H9 (cell line): ENCODE results near the gene TMEM54. TPM values are rescaled to one million over a fixed set of nuclear protein-coding genes. Genes with fewer than 3 reads are reported as not detected.

ENCODE experiments used
- DNase-seq: peaks from one replicate; pipeline ENCODE4 v3.0.0-alpha.2; 2017
- H2AFZ ChIP-seq: one replicate; pipeline ENCODE4 v1.6.1; 2013; ENCODE audit warnings: mild to moderate bottlenecking, low read length, control low read depth, moderate library complexity
- H2AK5ac ChIP-seq: 2 replicates; pipeline ENCODE4 v1.6.1; 2013; ENCODE audit warnings: low read length, control low read depth, mixed read lengths; ENCODE audit not compliant: insufficient read length
- H2BK120ac ChIP-seq: one replicate; pipeline ENCODE4 v1.6.1; 2013; ENCODE audit warnings: low read depth, mild to moderate bottlenecking, low read length, control low read depth, inconsistent platforms; ENCODE audit not compliant: poor library complexity, severe bottlenecking
- H2BK12ac ChIP-seq: 2 replicates; pipeline ENCODE4 v1.6.1; 2013; ENCODE audit warnings: low read length, control low read depth, mixed read lengths, low read depth; ENCODE audit not compliant: insufficient read length
- H2BK15ac ChIP-seq: 2 replicates; pipeline ENCODE4 v1.6.1; 2013; ENCODE audit warnings: low read depth, low read length, control low read depth
- H2BK20ac ChIP-seq: one replicate; pipeline ENCODE4 v1.6.1; 2013; ENCODE audit warnings: low read depth, mild to moderate bottlenecking, low read length, control low read depth, inconsistent platforms; ENCODE audit not compliant: poor library complexity, severe bottlenecking
- H2BK5ac ChIP-seq: 2 replicates; pipeline ENCODE4 v1.6.1; 2013; ENCODE audit warnings: low read length, control low read depth, mixed read lengths; ENCODE audit not compliant: insufficient read length
- H3K14ac ChIP-seq: 2 replicates; pipeline ENCODE4 v1.6.1; 2013; ENCODE audit warnings: low read length, control low read depth; ENCODE audit not compliant: insufficient read depth
- H3K18ac ChIP-seq: 2 replicates; pipeline ENCODE4 v1.6.1; 2013; ENCODE audit warnings: low read depth, mild to moderate bottlenecking, mixed read lengths, low read length, control low read depth; ENCODE audit not compliant: insufficient read length
- H3K23ac ChIP-seq: 2 replicates; pipeline ENCODE4 v1.6.1; 2013; ENCODE audit warnings: low read length, control low read depth, mixed read lengths, low read depth; ENCODE audit not compliant: insufficient read length
- H3K23me2 ChIP-seq: 2 replicates; pipeline ENCODE4 v1.6.1; 2013; ENCODE audit warnings: low read depth, mild to moderate bottlenecking, mixed read lengths, low read length, control low read depth; ENCODE audit not compliant: insufficient read length, poor library complexity, severe bottlenecking
- H3K27ac ChIP-seq: 2 replicates; pipeline ENCODE4 v1.5.1; 2013; ENCODE audit warnings: low read length, control low read depth, mixed read lengths, low read depth; ENCODE audit not compliant: insufficient read length
- H3K27me3 ChIP-seq: 2 replicates; pipeline ENCODE4 v1.6.1; 2013; ENCODE audit warnings: low read length, control low read depth, inconsistent platforms; ENCODE audit not compliant: insufficient read depth
- H3K4ac ChIP-seq: 2 replicates; pipeline ENCODE4 v1.6.1; 2013; ENCODE audit warnings: low read depth, mild to moderate bottlenecking, control low read depth, inconsistent platforms, low read length, moderate library complexity
- H3K4me1 ChIP-seq: 2 replicates; pipeline ENCODE4 v1.6.1; 2013; ENCODE audit warnings: low read length, control low read depth, inconsistent platforms; ENCODE audit not compliant: insufficient read depth
- H3K4me2 ChIP-seq: 2 replicates; pipeline ENCODE4 v1.6.1; 2013; ENCODE audit warnings: low read length, control low read depth, mixed read lengths; ENCODE audit not compliant: insufficient read length, insufficient read depth
- H3K56ac ChIP-seq: 2 replicates; pipeline ENCODE4 v1.6.1; 2013; ENCODE audit warnings: low read depth, mild to moderate bottlenecking, mixed read lengths, low read length, control low read depth; ENCODE audit not compliant: insufficient read length
- H3K79me1 ChIP-seq: 2 replicates; pipeline ENCODE4 v1.6.1; 2013; ENCODE audit warnings: low read depth, mild to moderate bottlenecking, moderate library complexity, low read length, control low read depth, inconsistent platforms; ENCODE audit not compliant: insufficient read depth, poor library complexity, severe bottlenecking
- H3K79me2 ChIP-seq: 2 replicates; pipeline ENCODE4 v1.6.1; 2013; ENCODE audit warnings: low read length, control low read depth, inconsistent platforms; ENCODE audit not compliant: insufficient read depth
- H3K9ac ChIP-seq: 2 replicates; pipeline ENCODE4 v1.6.1; 2013; ENCODE audit warnings: low read length, control low read depth, mixed read lengths; ENCODE audit not compliant: insufficient read length; ENCODE audit errors: extremely low read depth
- H3K9me3 ChIP-seq: one replicate; pipeline ENCODE4 v1.6.1; 2013; ENCODE audit warnings: low read depth, low read length, inconsistent platforms; ENCODE audit not compliant: control insufficient read depth
- H3T11ph ChIP-seq: one replicate; pipeline ENCODE4 v1.6.1; 2013; ENCODE audit warnings: mild to moderate bottlenecking, low read length, control low read depth, inconsistent platforms
- H4K20me1 ChIP-seq: one replicate; pipeline ENCODE4 v1.6.1; 2013; ENCODE audit not compliant: control insufficient read depth, insufficient read length, insufficient read depth
- H4K5ac ChIP-seq: 2 replicates; pipeline ENCODE4 v1.6.1; 2013; ENCODE audit warnings: low read depth, mild to moderate bottlenecking, mixed read lengths, low read length, control low read depth; ENCODE audit not compliant: insufficient read length
- H4K8ac ChIP-seq: replicated peaks from 2 replicates; pipeline ENCODE4 v1.6.1; 2013; ENCODE audit warnings: low read length, control low read depth, mixed read lengths, low read depth; ENCODE audit not compliant: insufficient read length
- H4K91ac ChIP-seq: 2 replicates; pipeline ENCODE4 v1.6.1; 2013; ENCODE audit warnings: low read depth, mild to moderate bottlenecking, moderate library complexity, mixed read lengths, low read length, control low read depth; ENCODE audit not compliant: insufficient read length
- H3K27ac Mint-ChIP-seq, 3 experiments: 2 replicates in 2 of 3; 3 replicates in 1 of 3; pipeline ENCODE4 v1.8.0; 2020 to 2021; ENCODE audit warnings: mixed read lengths in 3 of 3, mild to moderate bottlenecking in 1 of 3, moderate library complexity in 1 of 3
- H3K27me3 Mint-ChIP-seq: 2 replicates; pipeline ENCODE4 v1.8.0; 2021; ENCODE audit warnings: low read depth, mild to moderate bottlenecking, moderate library complexity, mixed read lengths
- H3K36me3 Mint-ChIP-seq, 3 experiments: 2 replicates in 2 of 3; 3 replicates in 1 of 3; pipeline ENCODE4 v1.8.0; 2020 to 2021; ENCODE audit warnings: low read depth in 3 of 3, mixed read lengths in 3 of 3; ENCODE audit not compliant: insufficient read depth in 1 of 3
- H3K4me1 Mint-ChIP-seq, 2 experiments: 2 replicates each; pipeline ENCODE4 v1.8.0; 2020; ENCODE audit warnings: mixed read lengths in 2 of 2
- H3K4me3 Mint-ChIP-seq, 2 experiments: 2 replicates in 1 of 2; 3 replicates in 1 of 2; pipeline ENCODE4 v1.8.0; 2020 to 2021; ENCODE audit warnings: mild to moderate bottlenecking in 2 of 2, mixed read lengths in 2 of 2, moderate library complexity in 1 of 2
- H3K9me3 Mint-ChIP-seq, 2 experiments: 2 replicates in 1 of 2; 3 replicates in 1 of 2; pipeline ENCODE4 v1.8.0; 2020; ENCODE audit warnings: mild to moderate bottlenecking in 2 of 2, mixed read lengths in 2 of 2, moderate library complexity in 1 of 2
- WGBS: extraction: QIAGEN DNeasy Blood & Tissue Kit; methylation state at CpG from one replicate; pipeline ENCODE4 v1.1.7; 2013; ENCODE audit warnings: missing lambda C conversion rate, low lambda C conversion rate, mixed read lengths; ENCODE audit not compliant: insufficient read length; ENCODE audit errors: extremely low coverage; 5-methylcytosine and 5-hydroxymethylcytosine counted together
- total RNA-seq: library from RNA; stranded (reverse); gene quantifications from 2 replicates; pipeline ENCODE4 v1.2.1, GENCODE V29; 2021
- TF ChIP-seq, protein P1 (sequence below): fragments of 200-600 bp; sonication (generic); conservative IDR thresholded peaks from 3 replicates; pipeline ENCODE4 v1.8.0; 2021; ENCODE audit warnings: antibody characterized with exemption, mild to moderate bottlenecking

The TMEM54 gene
- total RNA-seq, 1 experiment from 2014 or later: 17.2 TPM

DNA sequence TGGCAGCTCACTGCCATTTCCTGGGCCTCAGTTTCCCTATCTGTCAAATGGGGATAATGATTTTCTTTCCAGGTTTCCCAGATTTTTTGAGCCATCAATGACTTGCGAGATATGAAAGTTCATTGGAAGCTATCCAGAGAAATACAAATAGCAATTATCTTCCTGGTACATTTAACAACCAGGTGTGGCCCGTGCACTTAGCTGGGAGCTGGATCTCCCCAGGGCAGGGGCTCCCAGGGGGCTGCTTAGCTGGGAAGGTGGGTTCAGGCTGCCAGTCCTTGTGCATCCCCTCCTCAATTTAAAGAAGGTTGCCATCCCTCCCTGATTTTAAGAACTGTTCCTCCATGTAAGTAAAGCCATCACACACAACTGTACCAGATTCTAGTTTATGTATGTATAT, 3.6 kb upstream of the TMEM54 start:
- Histone ChIP-seq H2BK5ac (no peak overlapping the region), H2BK120ac (no peak overlapping the region), H2AFZ (no peak overlapping the region), H3K27ac (no peak overlapping the region), H2BK12ac (no peak overlapping the region), H3K4ac (no peak overlapping the region), H4K8ac (no peak overlapping the region), H4K91ac (no peak overlapping the region), H4K5ac (no peak overlapping the region), H3K27me3 (peaks cover 15% of the 10 kb centered on the region; the same call in 1 of the 2 replicates), H3K23me2 (peaks cover 8% of the 10 kb centered on the region), H3K79me1 (no peaks in the 10 kb centered on the region), H2AK5ac (no peak overlapping the region), H2BK20ac (no peak overlapping the region), H3K56ac (no peak overlapping the region), H3K9me3 (no peaks in the 10 kb centered on the region), H4K20me1 (no peaks in the 10 kb centered on the region), H2BK15ac (no peak overlapping the region), H3K23ac (no peak overlapping the region), H3T11ph (no peak overlapping the region), H3K4me1 (no peaks in the 10 kb centered on the region), H3K14ac (no peak overlapping the region), H3K9ac (no peak overlapping the region), H3K4me2 (no peak overlapping the region), H3K79me2 (no peaks in the 10 kb centered on the region), H3K18ac (no peak overlapping the region)
- Mint-ChIP-seq H3K4me3 (no peak overlapping the region), H3K27ac (no peak overlapping the region), H3K27me3 (peaks cover 49% of the 10 kb centered on the region), H3K9me3 (no peaks in the 10 kb centered on the region; a peak in 2 of 5 replicates), H3K36me3 (no peaks in the 10 kb centered on the region; a peak in 1 of 7 replicates), H3K4me1 (peaks cover 6 to 11% of the 10 kb centered on the region in 2 experiments)
- TF ChIP-seq, protein P1, sequence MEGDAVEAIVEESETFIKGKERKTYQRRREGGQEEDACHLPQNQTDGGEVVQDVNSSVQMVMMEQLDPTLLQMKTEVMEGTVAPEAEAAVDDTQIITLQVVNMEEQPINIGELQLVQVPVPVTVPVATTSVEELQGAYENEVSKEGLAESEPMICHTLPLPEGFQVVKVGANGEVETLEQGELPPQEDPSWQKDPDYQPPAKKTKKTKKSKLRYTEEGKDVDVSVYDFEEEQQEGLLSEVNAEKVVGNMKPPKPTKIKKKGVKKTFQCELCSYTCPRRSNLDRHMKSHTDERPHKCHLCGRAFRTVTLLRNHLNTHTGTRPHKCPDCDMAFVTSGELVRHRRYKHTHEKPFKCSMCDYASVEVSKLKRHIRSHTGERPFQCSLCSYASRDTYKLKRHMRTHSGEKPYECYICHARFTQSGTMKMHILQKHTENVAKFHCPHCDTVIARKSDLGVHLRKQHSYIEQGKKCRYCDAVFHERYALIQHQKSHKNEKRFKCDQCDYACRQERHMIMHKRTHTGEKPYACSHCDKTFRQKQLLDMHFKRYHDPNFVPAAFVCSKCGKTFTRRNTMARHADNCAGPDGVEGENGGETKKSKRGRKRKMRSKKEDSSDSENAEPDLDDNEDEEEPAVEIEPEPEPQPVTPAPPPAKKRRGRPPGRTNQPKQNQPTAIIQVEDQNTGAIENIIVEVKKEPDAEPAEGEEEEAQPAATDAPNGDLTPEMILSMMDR: no peak
- no peak for DNase-seq
- WGBS: no CpG with 5 or more reads among the region's 2 CpGs
